Activated CD4-positive, alpha-beta memory T cell treated with anti-CD3 and anti-CD28 coated beads for 36 hours (primary cell): ENCODE data around the gene PPDPF. TPM values are rescaled to one million over a fixed set of nuclear protein-coding genes. Genes with fewer than 3 reads are reported as not detected.

ENCODE experiments used
- CTCF ChIA-PET: fragments of 350-600 bp; sonication (Branson Sonifier 250); formaldehyde crosslinking; loops from one replicate; lab custom pipeline; 2021; ENCODE audit warnings: antibody characterized with exemption, inconsistent platforms; lab: Charles Lee
- POLR2A ChIA-PET: fragments of 350-600 bp; sonication (Branson Sonifier 250); formaldehyde crosslinking; loops from one replicate; lab custom pipeline; 2021; ENCODE audit warnings: antibody characterized with exemption; lab: Charles Lee
- DNase-seq: peaks from one replicate; pipeline ENCODE4 v3.0.0-alpha.2; 2020
- H3K27ac Mint-ChIP-seq: one replicate; pipeline ENCODE4 v1.8.0; 2021; ENCODE audit warnings: mixed read lengths
- H3K27me3 Mint-ChIP-seq: one replicate; pipeline ENCODE4 v1.8.0; 2021; ENCODE audit warnings: mixed read lengths
- H3K36me3 Mint-ChIP-seq: one replicate; pipeline ENCODE4 v1.8.0; 2021; ENCODE audit warnings: mixed read lengths
- H3K4me1 Mint-ChIP-seq: one replicate; pipeline ENCODE4 v1.8.0; 2021; ENCODE audit warnings: low read depth, mixed read lengths
- H3K4me3 Mint-ChIP-seq: one replicate; pipeline ENCODE4 v1.8.0; 2021; ENCODE audit warnings: mild to moderate bottlenecking, mixed read lengths
- H3K9me3 Mint-ChIP-seq: one replicate; pipeline ENCODE4 v1.8.0; 2021; ENCODE audit warnings: mixed read lengths
- intact Hi-C: fragments of 100-400 bp; cut with micrococcal nuclease; formaldehyde crosslinking; loops from one replicate; pipeline ENCODE4 v1.15.1; 2023
- total RNA-seq, 2 experiments: library from RNA; stranded (reverse); gene quantifications; one replicate each; pipeline ENCODE4 v1.2.3, GENCODE V29; 2021

The PPDPF gene
- total RNA-seq, 2 experiments from 2014 or later, result 191 to 201 TPM

DNA sequence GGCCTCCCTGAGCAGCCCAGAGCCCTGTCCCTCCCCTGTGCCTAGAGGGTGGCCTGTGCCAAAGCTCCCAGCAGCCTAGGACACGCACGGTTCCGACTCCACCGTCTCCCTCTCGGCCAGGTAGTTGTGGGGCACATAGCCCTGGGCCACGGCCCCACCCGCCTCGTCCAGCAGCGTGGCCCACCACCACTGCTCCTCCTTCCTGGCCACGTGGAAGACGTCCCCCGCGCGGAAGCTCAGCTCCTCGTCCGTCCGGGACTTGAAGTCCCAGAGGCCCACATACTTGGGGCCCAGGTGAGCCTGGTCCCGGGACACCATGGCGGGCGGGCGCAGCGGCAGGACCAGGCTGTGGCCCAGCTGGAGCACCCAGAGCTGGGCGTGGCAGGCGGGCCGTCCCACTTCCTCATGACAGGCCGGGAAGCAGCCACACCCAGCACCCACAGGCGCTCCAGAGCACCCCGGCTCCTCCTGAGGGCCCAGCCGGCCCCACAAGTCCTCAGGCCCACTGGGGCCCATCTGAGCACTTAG, 16.5 kb downstream of the PPDPF start, which contains the start of gene PTK6:
Gene PTK6, minus strand, starts transcription at position 380 of the 528 bp plus-strand sequence. Its CDS starts 62 bp downstream, at position 318.
- POLR2A ChIA-PET, result interaction anchor here (0.6 to 5.8 kb wide), 12 partner anchors 8 to 419 kb away, joined by 3 to 55 read pairs (median 3); partner anchors contain the start of genes PPDPF, TPD52L2 and UCKL1
- H3K4me1 Mint-ChIP-seq, result peaks cover 13% of the 10 kb centered on the region
- CTCF ChIA-PET, result interaction anchor here (0.6 to 2.6 kb wide), 49 partner anchors 9 to 584 kb away, joined by 3 to 19 read pairs (median 4); partner anchors contain the start of genes ARFRP1, GMEB2, LIME1 and OPRL1
- DNase-seq, result peak; percentile 62
- H3K27me3 Mint-ChIP-seq, result no peaks in the 10 kb centered on the region
- H3K36me3 Mint-ChIP-seq, result no peaks in the 10 kb centered on the region
- intact Hi-C loops, result loop anchor here (1.0 to 10.0 kb wide), 7 partner anchors 16 to 528 kb away; partner anchors contain the start of genes PRPF6, TCEA2, TNFRSF6B and UCKL1
- H3K9me3 Mint-ChIP-seq, result no peaks in the 10 kb centered on the region
- peak within 1 kb of the TSS; percentile 80 for H3K27ac Mint-ChIP-seq
- peak within 1 kb of the TSS; percentile 66 for H3K4me3 Mint-ChIP-seq

- Mint-ChIP-seq H3K4me3 (peak overlapping the region; percentile 66), H3K9me3 (no peaks in the 10 kb centered on the region), H3K27me3 (no peaks in the 10 kb centered on the region), H3K36me3 (no peaks in the 10 kb centered on the region), H3K27ac (peak overlapping the region; percentile 80), H3K4me1 (peaks cover 15% of the 10 kb centered on the region)
- ChIA-PET POLR2A (interaction anchor here (0.6 to 5.8 kb wide), 13 partner anchors 9 to 419 kb away, joined by 3 to 55 read pairs (median 3); partner anchors contain the start of genes PPDPF, RTEL1, TPD52L2 and UCKL1), CTCF (interaction anchor here (0.6 to 2.6 kb wide), 52 partner anchors 9 to 584 kb away, joined by 3 to 19 read pairs (median 4); partner anchors contain the start of genes ARFRP1, GMEB2, LIME1 and OPRL1)
- peak; percentile 99 for DNase-seq
- intact Hi-C loops, result loop anchor here (1.0 to 10.0 kb wide), 9 partner anchors 16 to 527 kb away; partner anchors contain the start of genes PRPF6, TCEA2, TNFRSF6B and UCKL1
Observed at GRCh38 chr20:63537525-63538203, 17.1 kb downstream of the PPDPF start.

- CTCF ChIA-PET, result interaction anchor here (0.5 to 2.6 kb wide), 34 partner anchors 9 to 582 kb away, joined by 3 to 19 read pairs (median 5); partner anchors contain the start of genes ARFRP1, PPDPF, PRPF6 and RTEL1
- intact Hi-C loops, result loop anchor here (1.0 to 10.0 kb wide), 8 partner anchors 40 to 526 kb away; partner anchors contain the start of genes PRPF6, TCEA2, TNFRSF6B and UCKL1
- no peaks in the 10 kb centered on the region for H3K36me3 Mint-ChIP-seq
- H3K4me1 Mint-ChIP-seq, result peaks cover 18% of the 10 kb centered on the region
- H3K9me3 Mint-ChIP-seq, result no peaks in the 10 kb centered on the region
- H3K4me3 Mint-ChIP-seq, result peak overlapping the region; percentile 57
- DNase-seq, result peak; percentile 59
- POLR2A ChIA-PET, result interaction anchor here (1.1 to 5.8 kb wide), 9 partner anchors 9 to 418 kb away, joined by 3 to 55 read pairs (median 3); partner anchors contain the start of genes PPDPF, RTEL1, TPD52L2 and UCKL1
- H3K27ac Mint-ChIP-seq, result peak overlapping the region; percentile 80
- no peaks in the 10 kb centered on the region for H3K27me3 Mint-ChIP-seq
Observed at GRCh38 chr20:63538204-63539091, 17.9 kb downstream of the PPDPF start.

DNA sequence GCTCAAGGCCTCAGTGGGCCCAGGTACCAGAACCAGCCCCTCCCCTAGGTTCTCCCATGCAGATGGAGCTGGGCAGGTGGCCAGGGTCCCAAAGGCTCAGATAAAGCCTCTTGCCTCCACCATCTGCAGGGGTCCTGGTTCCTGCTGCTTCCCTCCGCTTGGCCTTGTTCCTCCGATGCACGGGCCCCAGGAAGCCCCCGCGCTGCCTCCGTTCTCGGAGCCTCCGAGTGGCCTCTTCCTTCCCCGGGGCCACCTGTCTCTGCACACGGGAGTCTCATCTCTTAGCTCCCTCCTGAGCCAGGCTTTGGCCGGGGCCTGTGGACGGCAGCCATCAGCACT, 18.5 kb downstream of the PPDPF start:
- Mint-ChIP-seq H3K4me1 (peaks cover 18% of the 10 kb centered on the region), H3K27me3 (no peaks in the 10 kb centered on the region), H3K27ac (no peak overlapping the region), H3K36me3 (no peaks in the 10 kb centered on the region), H3K4me3 (no peak overlapping the region), H3K9me3 (no peaks in the 10 kb centered on the region)
- ChIA-PET CTCF (interaction anchor here (1.3 to 2.2 kb wide), 5 partner anchors 18 to 581 kb away, joined by 5 to 18 read pairs (median 10); partner anchors contain the start of gene PPDPF), POLR2A (interaction anchor here (3.0 to 5.8 kb wide), 2 partner anchors 10 to 17 kb away, joined by 12 to 55 read pairs; partner anchors contain the start of gene PPDPF)
- no peak for DNase-seq
- intact Hi-C loops, result loop anchor here (2.0 to 10.0 kb wide), 7 partner anchors 40 to 526 kb away; partner anchors contain the start of genes PRPF6, TCEA2, TNFRSF6B and UCKL1

DNA sequence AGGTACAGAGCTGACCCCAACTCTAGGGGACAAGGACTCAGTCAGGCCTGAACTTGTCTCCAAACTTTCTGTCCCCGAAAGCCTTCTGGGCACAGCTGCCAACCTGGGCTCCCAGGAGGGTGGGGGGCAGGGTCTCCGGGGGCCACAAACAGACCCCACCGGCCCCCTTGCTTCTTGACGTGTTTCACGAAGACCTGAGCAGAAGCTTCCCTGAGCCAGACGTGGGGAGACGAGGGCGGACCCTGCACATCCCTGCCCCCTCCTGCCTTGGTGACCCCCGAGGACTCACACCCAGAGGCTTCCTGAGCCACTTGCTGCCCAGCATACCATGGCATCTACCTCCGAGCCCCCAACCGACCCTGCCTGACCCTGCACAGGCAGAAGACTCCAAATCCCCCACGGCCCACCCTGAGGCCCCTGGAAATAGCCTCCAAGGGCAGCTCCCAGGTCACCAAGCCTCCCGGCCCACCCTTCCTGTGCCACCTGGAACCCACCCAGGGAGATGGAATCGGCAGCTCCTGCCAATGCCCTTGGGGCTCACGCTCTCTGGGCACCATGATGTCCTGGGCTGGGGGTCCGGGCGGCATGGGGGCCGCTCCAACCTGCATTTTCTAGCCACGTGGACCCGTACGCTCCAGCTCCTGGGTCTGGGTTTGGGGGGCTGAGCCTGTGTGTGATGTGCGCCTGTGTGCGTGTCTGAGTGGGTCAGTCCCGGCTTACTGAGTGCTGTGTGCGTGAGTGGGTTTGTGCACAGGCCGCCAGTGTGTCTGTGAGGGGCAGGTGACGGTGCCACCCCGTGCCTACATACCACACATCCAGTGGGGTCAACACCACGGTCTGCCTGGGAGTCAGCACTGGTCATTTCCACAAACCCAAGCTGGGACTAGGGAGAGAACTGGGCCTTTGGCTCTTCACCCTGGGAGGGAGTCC, 19.1 kb downstream of the PPDPF start:
- no peaks in the 10 kb centered on the region for H3K36me3 Mint-ChIP-seq
- no peaks in the 10 kb centered on the region for H3K27me3 Mint-ChIP-seq
- no peak overlapping the region for H3K27ac Mint-ChIP-seq
- no peaks in the 10 kb centered on the region for H3K9me3 Mint-ChIP-seq
- CTCF ChIA-PET, result interaction anchor here (1.3 to 2.2 kb wide), 3 partner anchors 43 to 434 kb away, joined by 5 to 18 read pairs (median 5); no protein-coding TSS in a partner anchor
- DNase-seq, result no peak
- POLR2A ChIA-PET, result interaction anchor here (3.0 to 5.8 kb wide), 2 partner anchors 11 to 18 kb away, joined by 12 to 55 read pairs; partner anchors contain the start of gene PPDPF
- intact Hi-C loops, result loop anchor here (2.0 to 10.0 kb wide), 7 partner anchors 39 to 525 kb away; partner anchors contain the start of genes PRPF6, TCEA2, TNFRSF6B and UCKL1
- H3K4me3 Mint-ChIP-seq, result no peak overlapping the region
- peaks cover 18% of the 10 kb centered on the region for H3K4me1 Mint-ChIP-seq

DNA sequence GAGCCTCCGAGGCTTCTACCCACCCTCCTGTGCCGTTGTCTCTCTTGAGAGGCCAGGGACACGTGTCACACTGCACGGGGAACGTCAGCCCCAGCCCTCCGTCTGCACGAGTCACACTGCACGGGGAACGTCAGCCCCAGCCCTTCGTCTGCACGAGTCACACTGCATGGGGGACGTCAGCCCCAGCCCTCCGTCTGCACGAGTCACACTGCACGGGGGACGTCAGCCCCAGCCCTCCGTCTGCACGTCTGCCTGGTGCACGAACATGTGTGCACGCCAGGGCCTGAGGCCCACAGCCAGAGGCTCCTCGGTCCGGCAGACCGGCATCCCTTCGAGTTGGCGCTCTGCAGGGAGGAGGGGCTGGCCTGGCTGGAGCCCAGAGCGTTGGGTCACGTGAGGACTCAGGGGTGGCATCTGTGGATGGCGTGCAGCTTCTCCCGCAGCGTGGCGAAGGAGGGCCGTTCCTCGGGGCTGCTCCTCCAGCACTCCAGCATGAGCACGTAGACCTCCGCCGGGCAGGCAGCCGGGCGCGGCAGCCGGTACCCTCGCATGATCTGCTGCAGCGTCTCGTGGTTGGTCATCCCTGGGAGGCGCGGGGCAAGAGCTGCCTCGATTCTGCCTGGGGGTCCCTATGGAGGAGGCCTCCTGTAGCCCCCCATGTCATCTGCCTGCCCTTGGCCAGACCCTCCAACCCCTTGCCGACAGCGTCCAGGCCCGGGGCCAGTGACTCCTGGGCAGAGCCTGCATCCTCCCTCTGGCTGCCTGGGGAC, 20.0 kb downstream of the PPDPF start:
- CTCF ChIA-PET, result no interaction called here
- H3K9me3 Mint-ChIP-seq, result no peaks in the 10 kb centered on the region
- no peak overlapping the region for H3K27ac Mint-ChIP-seq
- H3K4me3 Mint-ChIP-seq, result no peak overlapping the region
- H3K27me3 Mint-ChIP-seq, result no peaks in the 10 kb centered on the region
- intact Hi-C loops, result no loop called here
- no peak for DNase-seq
- POLR2A ChIA-PET, result no interaction called here
- H3K36me3 Mint-ChIP-seq, result no peaks in the 10 kb centered on the region
- H3K4me1 Mint-ChIP-seq, result peaks cover 18% of the 10 kb centered on the region

DNA sequence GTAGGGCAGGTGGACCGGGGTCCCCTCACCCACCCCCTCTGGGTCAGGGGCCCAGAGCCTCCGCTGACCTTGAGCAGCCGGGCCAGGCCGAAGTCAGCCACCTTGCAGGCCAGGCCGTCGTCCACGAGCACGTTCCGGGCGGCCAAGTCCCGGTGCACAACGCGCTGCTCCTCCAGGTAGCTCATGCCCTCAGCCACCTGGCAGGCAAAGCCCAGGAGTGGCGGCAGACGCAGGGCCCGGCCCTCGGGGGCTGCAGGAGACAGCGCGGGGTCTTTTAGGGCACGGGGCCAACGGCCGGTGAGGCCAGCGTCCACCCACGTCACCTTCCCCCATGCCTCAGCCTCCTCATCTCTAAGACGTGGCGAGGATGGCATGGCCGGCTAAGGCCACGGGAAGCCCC, 20.8 kb downstream of the PPDPF start:
- intact Hi-C loops, result no loop called here
- H3K27ac Mint-ChIP-seq, result no peak overlapping the region
- DNase-seq, result no peak
- no peaks in the 10 kb centered on the region for H3K36me3 Mint-ChIP-seq
- ChIA-PET POLR2A (no interaction called here), CTCF (no interaction called here)
- no peaks in the 10 kb centered on the region for H3K27me3 Mint-ChIP-seq
- H3K4me1 Mint-ChIP-seq, result peaks cover 16% of the 10 kb centered on the region
- no peaks in the 10 kb centered on the region for H3K9me3 Mint-ChIP-seq
- H3K4me3 Mint-ChIP-seq, result no peak overlapping the region

DNA sequence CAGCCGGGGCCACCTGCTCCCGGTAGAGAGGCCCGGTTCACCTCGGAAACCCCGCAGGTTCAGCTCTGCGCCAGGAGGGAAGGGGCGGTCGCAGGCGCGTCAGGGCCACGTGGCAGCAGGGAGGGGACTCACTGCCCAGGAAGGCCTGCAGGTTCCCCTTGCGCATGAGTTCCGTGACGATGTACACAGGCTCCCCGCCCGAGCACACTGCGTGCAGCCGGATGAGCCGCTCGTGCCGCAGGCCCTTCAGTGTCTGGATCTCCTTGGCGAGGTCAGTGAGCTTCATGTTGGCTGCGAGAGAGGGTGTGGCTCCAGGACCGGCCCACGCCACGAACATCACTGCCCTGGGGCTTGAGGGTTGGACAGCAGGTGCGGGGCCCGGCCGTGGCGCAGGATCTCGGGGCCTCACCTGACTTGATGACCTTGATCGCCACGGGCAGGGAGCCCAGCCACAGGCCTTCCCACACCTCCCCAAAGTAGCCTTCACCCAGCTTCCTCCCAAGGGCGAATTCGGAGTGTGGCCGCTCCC, 21.5 kb downstream of the PPDPF start:
- H3K4me1 Mint-ChIP-seq, result peaks cover 11% of the 10 kb centered on the region
- no peaks in the 10 kb centered on the region for H3K36me3 Mint-ChIP-seq
- no peak overlapping the region for H3K4me3 Mint-ChIP-seq
- no peaks in the 10 kb centered on the region for H3K9me3 Mint-ChIP-seq
- H3K27me3 Mint-ChIP-seq, result no peaks in the 10 kb centered on the region
- intact Hi-C loops, result no loop called here
- ChIA-PET CTCF (no interaction called here), POLR2A (no interaction called here)
- H3K27ac Mint-ChIP-seq, result no peak overlapping the region
- no peak for DNase-seq

- CTCF ChIA-PET, result interaction anchor here (1.1 kb wide), 1 partner anchor 25 kb away, joined by 3 read pairs; no protein-coding TSS in a partner anchor
- intact Hi-C loops, result no loop called here
- H3K27ac Mint-ChIP-seq, result no peak overlapping the region
- no peaks in the 10 kb centered on the region for H3K36me3 Mint-ChIP-seq
- POLR2A ChIA-PET, result no interaction called here
- H3K4me1 Mint-ChIP-seq, result peaks cover 10% of the 10 kb centered on the region
- no peaks in the 10 kb centered on the region for H3K9me3 Mint-ChIP-seq
- H3K27me3 Mint-ChIP-seq, result no peaks in the 10 kb centered on the region
- DNase-seq, result peak; percentile 55
- no peak overlapping the region for H3K4me3 Mint-ChIP-seq
Observed at GRCh38 chr20:63542696-63543095, 22.1 kb downstream of the PPDPF start.
